GM21529 (cell line): ENCODE results near the gene LHFPL2.
"Not testable (repeated sequence)": the region's sequence is repeated elsewhere in the genome, so short reads cannot be mapped to it uniquely, and the experiment has no call there.

ENCODE experiments used
- ATAC-seq: cut with Tn5 transposase; IDR thresholded peaks from one replicate; pipeline ENCODE4 v1.9.1; 2021; ENCODE audit not compliant: unreplicated experiment

The LHFPL2 gene

DNA sequence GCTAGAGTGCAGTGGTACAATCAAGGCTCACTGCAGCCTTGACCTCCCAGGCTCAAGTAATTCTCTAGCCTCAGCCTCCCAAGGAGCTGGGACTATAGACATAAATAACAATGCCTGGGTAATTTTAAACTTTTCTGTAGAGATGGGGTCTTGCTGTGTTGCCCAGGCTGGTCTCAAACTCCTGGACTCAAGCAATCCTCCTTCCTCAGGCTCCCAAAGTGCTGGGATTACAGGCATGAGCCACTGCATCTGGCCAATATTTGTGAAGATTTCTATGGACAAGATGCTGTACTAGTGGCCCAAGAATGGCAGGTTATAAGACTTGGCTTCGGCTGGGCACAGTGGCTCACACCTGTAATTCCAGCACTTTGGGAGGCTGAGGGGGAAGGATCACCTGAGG is 18.4 kb upstream of the LHFPL2 start:
- not testable (repeated sequence) for ATAC-seq

DNA sequence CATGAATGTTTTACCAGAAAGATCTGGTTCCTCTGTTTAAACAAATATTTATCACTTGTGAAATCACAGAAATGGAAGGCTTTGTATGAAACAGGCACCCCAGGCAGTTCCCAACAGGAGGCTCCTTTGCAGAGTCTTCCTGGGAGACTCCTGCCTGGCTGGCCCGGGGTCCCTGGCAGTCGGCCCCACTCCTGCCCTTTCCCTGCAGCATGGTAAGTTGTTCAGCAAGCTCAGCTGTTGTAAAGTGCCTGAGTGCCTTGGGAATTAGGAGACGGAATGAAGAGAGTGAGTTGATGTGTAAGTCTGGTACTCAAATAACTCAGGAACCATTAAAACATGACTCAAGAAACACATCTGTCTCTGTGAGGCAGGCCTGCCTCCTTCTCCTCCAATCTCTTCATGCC is 17.5 kb upstream of the LHFPL2 start:
- ATAC-seq: no peak

DNA sequence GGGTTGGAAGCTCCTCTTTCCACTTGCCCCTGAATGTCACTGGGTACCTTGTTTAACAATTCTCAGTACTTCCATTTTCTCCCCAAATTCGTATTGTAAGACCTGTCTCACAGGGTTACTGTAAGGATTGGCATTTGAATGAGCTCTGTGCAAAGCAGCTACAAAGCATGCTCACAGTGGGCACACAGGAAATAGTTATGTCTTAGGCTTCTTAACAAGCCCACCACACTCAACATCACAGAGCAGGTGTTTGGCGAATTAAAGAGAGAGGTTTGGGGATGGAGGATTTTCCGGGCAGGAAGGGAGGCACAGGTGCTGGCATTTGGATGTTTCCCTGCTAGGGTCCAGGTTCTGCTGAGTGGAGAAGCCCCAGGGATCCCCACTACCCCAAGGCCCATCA is 17.0 kb upstream of the LHFPL2 start:
- ATAC-seq: no peak

DNA sequence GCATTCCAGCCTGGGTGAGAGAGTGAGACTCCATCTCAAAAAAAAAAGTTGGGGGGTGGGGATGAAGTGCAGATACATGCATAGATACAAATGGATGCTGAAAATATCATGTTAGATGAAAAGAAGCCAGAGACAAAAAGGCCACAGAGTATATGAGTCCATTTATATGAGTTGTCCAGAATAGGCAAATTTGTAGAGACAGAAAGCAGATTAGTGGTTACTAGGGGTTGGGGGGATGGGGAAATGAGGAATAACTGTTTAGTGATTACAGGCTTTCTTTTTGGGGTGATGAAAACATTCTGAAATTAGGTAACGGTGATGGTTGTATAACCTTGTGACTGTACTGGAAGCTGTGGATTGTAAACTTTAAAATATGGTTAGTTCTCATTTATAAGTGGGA is 13.8 kb upstream of the LHFPL2 start:
- ATAC-seq: no peak

DNA sequence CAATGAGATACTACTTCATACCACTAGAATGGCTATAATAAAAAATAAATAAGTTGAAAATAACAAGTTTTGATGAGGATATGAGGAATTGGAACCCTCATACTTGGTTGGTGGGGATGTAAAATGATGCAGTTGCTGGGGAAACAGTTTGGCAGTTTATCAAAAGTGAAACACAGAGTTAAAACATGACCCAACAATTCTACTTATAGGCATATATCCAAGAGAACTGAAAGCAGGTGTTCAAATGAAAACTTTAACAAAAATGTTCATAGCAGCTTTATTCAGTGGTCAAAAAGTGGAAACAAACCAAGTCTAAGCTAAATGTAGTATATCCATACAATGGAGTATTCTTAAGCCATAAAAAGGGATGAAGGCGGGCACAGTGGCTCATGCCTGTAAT is 13.1 kb upstream of the LHFPL2 start:
- peak; percentile 86 for ATAC-seq

DNA sequence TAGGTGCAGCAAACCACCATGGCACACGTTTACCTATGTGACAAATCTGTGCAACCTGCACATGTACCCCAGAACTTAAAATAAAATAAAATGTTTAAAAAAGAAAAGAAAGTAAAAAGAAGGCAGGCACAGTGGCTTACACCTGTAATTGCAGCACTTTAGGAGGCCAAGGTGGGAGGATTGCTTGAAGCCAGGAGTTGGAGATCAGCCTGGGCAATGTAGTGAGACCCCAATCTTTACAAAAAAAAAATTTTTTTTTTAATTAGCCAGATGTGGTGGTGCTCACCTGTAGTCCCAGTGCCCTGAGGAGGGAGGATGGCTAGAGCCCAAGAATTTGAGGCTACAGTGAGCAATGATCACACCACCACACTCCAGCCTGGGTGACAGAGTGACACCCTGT is 12.5 kb upstream of the LHFPL2 start:
- no peak for ATAC-seq

DNA sequence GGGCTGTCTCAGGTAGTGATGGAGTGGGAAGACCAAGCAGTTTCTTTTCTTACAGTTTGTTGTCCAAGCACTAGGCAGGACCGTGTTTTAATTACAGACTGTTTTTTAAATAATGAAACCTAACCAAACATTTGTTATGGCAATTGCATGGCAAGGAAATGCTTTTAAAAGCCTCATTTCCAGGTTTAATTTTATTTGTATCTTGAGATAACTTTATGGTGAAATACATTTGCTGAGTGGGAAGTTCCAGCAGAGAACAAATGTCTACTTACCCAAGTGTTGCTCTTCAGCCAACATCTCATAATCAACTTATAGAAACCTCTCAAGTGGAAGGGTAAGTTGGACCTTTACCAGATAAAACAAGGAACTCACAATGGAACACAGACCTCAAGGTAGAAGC is 11.8 kb upstream of the LHFPL2 start:
- no peak for ATAC-seq

DNA sequence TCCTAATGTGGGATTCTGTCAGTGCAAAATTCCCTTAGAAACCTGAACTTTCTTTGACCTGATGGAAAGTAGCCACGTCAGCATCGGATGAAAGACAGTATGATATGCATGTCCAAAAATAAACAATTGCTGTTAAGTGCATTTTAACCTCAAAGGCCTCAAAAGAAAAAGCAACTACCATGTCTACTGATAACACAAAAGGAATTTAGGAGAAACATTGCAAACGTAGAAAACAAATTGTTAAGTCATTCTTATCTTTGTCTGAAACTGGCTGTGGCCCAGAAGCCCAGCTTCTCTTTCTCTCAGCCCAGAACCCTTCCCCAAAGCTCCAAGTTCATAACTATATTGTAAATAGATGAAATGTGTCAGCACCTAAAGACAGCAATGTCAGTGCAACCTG is 11.1 kb upstream of the LHFPL2 start:
- no peak for ATAC-seq

DNA sequence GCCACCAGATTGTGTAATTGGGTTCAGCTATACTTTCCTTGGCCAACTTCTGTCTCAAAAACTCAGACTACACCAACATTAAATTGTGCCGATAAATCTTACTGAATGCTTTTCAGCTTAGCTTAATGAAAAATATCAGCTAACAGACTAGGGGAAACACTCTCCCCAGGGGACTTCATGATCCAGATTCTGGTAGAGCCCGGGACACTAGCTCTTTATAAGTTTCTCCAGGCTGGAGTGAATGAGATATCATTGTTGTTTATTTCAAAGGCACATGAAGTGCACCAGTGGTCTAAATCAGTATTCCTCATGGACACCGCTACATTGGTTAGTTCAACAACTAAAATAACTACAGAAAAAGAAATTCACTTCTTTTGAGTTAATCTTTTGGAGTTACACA is 10.5 kb upstream of the LHFPL2 start:
- ATAC-seq: no peak

DNA sequence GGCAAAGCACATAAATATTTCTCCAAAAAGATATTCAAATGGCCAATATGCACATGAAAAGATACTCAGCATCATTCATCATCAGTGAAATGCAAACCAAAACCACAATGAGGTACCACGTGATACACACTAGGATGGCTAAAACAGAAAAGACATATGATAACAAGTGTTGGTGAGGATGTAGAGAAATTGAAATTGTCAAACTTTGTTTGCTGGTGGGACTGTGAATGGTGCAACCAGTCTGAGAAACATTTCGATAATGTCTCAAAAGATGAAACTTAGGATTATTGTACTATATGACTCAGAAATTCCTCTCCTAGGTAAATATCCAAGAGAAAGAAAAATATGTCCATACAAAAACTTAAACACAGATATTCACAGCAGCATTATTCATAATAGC is 8.6 kb upstream of the LHFPL2 start:
- no peak for ATAC-seq

DNA sequence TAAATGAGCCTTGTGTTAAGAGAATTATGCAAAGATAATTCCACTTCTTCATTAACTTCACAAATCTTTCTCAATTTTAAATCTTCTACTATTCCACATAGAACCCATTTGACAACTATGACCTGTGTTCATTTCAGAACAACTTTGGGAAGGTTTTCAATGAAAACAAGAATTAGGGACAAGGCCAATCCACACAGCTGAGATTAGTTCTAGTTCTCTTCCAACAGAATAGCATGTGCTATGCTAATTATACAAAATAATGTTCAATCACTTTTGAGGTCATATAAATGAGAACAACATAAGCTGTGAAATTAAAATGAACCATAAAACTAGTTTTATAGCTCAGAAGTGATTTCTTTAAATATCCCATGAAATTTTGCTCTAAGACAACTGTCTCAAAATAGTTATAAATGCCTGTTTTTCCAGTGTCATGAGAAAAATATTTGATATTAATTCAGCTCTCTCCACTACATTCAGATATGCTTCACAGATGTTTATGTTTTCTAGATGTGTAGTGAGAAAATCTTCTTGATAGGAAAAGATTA is 7.2 kb upstream of the LHFPL2 start:
- ATAC-seq: no peak

DNA sequence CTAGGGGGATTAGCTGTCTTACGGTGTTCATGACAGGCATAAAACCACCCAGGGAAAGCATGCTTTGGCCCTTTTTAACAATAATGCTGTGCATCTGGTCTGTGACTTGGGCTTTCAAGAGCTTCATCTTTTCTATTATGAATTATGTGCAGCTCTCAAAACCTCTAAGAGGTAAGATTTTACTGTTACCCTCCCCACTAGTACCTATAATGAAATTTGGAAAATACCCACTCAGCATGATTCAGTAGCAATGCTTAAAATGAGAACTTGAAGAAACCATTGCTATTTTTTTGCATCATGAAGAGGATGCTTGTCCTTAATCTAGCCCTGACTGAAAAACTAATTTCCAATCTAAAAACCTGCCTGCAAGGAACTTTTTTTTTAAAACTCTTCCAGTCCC is 5.8 kb upstream of the LHFPL2 start:
- no peak for ATAC-seq

DNA sequence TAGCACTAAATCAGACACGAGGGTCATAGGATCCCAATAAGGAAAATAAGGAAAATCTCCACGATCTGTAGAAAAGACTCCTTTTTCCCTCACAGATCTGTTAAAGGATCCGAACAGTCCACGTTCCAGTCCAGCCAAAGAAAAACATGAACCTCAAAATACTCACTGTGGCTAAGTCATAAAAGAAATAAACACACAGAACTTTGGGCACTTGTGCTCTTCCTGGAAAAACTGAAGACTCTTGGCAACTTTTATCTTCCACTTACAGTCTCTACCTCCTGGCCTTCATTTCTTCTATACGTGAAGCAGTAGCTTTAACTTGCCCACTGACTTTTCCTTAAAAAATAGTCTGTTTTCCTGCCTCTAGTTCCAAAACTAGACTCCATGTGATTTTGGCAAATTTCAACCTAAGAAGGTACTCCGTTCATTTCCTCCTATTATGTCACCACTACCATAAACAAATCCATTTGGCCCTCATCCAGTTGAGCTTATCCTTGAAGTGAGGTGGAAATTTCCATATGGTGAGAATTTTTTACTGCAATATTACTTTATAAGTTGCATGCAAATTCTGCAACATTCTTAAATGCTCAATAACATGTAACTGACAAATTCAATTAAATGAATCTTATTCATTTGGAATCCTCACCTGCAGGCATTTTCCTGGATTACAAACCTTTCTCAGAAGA is 5.3 kb upstream of the LHFPL2 start:
- no peak for ATAC-seq

DNA sequence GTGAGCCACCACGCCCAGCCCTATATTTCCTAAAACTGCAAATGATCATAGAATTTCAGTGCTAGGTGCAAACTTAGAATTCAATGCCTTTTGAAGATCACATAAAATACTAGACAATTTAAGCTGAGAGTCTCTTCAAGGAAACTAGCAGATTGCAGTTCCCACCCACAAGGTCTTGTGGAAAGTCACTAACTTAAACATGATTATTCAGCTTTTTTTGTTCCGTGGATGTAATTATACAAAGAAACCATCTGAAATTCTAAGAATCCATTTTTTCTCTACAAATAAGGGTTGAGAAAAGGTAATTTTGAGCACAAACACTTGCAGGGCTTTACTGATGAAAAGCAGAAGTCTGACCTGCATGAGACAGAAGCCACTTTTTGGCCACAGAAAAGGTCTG is 4.5 kb upstream of the LHFPL2 start:
- no peak for ATAC-seq

DNA sequence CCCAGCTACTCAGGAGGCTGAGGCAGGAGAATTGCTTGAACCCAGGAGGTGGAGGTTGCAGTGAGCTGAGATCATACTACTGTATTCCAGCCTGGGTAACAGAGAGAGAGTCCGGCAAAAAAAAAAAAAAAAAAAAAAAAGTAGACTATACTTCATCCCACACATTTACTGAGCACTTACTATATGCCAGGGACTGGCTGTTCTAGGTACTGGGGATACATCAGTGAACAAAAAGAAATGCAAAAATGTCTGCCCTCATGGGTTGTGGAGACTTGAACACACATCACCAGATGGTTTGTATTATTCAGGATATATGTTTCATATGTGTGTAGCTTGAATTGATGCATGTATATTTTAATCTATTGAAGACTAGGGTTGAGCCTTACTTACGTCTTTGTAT is 2.9 kb upstream of the LHFPL2 start:
- ATAC-seq: no peak

DNA sequence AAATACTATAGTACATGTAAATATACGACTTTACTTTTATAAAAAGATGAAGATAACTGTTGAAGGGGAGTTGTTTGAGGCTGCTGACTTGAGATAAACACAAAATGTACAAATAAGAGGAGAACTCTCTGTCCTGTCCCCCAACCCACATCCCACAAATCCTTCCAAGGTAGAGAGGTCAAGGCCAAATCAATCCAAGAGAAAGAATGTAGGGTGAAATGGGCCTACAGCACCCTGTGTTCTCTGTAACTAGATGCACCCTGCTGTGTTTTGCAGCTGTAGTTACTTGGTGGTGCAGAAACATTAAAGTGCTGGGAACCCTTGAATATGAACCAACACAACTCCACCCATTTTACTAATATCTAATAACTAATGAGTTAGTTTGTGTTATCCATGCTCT is 2.0 kb upstream of the LHFPL2 start:
- no peak for ATAC-seq

DNA sequence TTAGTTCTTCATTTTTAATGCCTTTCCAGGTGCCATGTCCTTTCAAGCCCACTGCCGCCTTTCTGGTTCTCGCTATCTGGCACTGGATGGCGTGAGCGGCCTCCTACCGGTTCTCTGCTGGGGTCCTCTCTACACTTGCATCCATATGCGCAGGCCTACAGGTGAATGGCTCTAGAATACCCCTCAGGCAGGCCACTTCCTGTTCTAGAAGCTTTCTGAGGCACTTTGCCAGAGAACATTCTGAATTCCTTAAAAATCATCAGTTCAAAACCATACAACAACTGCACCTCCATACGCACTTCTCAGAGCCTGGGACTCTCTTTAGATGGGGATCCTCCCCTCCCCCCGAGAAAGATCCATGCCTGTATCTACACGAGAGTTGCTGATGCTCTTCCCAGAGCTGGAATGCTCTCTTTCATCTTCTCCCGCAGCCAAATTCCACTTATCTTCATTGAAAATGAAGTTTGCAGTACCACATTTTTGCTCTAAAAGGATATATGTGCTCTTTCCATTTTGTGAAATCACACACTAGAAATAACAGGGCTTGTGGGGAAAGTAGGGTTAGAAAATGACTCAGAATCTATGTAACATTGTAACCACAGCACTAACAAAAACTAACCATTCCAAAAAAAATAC is 1.4 kb upstream of the LHFPL2 start:
- no peak for ATAC-seq

DNA sequence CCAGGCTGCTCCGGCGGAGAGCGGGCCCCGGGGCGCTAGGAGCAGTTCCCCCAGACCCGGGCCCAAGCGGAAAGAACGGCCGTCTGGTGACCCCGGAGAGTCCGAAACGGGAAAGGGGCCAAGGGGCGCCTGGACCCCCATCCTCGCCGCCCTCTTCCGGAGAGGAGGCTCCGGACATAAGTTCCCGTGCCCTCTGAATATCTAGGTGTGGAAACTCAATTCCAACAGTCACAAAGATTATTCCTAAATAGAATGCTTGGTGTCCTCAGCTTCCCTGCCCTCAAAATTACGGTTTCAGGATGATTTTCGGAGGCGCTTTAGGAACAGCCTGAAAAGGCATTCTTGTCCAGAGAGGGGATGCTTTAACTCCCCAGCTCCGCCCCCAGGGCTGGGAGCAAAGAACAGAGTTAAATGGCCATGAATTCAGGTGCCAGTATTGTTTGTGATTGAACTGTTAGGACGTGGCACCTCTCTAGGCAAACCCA is 681 bp upstream of the LHFPL2 start:
- ATAC-seq: peak; percentile 8

DNA sequence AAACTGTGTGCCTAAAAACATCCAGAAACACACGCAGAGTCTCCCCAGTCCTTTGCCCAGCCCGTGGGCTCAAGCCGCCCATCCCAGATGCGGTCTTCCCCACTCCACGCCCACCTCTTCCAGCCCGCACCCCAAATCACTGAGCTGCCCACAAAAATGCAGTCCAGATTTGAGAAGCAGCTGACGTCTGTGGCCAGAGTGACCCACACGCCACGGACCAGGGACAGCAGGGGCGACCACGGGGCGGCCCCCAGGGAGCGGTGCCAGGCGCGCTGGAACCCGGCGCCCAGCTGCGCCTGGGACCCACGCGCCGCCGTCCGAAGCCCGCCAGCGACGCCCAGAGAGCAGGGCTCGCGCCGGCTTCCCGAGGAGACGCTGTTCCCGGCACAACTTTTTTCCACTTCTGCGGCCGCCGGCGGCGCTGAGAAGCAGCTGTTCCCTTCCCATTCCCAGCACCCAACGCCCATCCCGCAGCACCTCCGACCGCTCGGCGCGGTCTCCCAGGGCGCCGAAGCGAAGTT is 674 bp downstream of the LHFPL2 start:
- peak; percentile 32 for ATAC-seq

DNA sequence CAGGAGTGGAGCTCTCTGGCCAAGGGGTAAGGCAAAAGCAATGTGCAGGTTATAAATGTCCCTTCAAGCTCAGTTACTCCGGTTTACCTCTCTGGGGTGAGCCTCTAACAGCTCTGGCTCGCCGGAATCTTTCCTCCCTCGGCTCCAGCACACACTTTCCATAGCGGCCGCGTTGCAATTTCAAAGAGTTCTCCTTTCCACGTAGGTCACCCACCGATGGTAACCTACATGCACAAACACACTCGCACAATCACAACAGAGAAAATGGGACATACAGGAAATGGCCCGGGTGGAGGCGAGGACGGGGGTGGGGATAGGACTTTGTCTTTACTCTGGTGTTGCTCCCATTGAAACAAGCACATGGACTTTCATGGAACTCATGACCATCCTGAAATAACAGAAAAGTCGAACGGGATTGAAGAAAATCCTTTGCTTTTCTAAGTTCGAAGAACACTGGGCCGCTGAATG is 1.2 kb downstream of the LHFPL2 start:
- no peak for ATAC-seq

DNA sequence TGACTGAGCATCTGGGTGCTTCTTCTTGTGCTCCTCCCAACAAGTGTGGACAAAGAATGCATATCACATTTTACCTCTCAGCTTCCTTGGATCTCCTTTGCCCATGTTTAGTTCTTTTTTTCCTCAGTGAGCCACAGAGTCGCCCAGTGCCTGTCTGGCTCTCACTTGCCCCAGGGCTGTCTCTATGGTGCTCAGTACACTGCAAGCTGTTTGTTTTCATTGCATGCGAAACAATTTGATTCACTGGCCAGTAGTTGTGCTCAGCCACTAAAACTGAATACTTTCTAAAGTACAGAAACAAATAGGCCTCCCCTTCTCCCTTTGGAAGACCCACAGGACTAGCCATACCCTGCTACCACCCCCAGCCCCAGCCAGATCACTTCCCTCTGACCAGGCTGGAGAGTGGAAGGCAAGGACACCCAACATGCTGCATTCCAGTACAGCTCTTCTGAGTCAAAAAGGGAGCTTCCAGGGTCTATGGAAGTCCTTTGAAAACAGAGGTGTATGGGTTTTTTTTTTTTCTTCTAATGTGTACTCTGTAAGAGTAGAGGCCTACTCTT is 3.8 kb downstream of the LHFPL2 start:
- no peak for ATAC-seq

DNA sequence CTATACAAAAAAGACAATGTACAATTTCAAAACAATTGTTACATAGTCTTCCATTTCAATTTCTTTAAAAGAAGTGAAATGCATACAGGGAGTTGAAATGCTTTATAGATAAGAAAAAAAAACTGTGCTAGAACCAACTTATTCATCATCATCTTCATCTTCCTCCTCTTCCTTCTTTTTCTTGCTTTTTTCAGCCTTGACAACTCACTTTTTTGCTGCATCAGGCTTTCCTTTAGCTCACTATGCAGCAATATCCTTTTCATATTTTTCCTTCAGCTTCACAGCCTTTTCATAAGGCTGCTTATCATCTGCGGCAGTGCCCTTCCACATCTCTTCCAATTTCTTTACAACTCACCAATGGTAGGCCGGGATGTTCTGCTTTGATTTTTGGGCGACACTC is 4.4 kb downstream of the LHFPL2 start:
- no peak for ATAC-seq
